HG02973 (cell line): Measurements from ENCODE around the gene IGSF11.

Source experiments
- ATAC-seq: cut with Tn5 transposase; IDR thresholded peaks from one replicate; pipeline ENCODE4 v1.9.1; 2021; ENCODE audit warnings: moderate library complexity; ENCODE audit not compliant: unreplicated experiment

IGSF11 gene

GRCh38 chr3:118955914-118956556 is 78.6 kb downstream of the IGSF11 start:
- no peak for ATAC-seq

DNA sequence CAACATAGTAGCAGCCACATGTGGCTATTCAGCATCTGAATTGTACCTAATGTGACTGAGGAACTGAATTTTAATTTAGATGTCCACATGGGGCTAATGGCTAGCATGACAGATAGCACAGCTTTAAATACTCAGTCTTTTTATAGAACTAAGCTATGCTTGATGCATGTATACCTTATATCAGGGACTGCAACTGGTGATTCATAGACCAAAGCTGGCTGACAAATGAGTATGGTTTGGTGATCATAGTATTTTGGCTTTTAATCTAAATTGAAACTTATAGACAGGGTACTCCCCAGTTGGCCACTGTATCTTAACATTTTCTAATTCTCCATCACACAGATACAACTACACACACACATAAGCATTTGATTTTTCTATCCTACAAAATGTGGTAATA is 83.6 kb downstream of the IGSF11 start:
- no peak for ATAC-seq

DNA sequence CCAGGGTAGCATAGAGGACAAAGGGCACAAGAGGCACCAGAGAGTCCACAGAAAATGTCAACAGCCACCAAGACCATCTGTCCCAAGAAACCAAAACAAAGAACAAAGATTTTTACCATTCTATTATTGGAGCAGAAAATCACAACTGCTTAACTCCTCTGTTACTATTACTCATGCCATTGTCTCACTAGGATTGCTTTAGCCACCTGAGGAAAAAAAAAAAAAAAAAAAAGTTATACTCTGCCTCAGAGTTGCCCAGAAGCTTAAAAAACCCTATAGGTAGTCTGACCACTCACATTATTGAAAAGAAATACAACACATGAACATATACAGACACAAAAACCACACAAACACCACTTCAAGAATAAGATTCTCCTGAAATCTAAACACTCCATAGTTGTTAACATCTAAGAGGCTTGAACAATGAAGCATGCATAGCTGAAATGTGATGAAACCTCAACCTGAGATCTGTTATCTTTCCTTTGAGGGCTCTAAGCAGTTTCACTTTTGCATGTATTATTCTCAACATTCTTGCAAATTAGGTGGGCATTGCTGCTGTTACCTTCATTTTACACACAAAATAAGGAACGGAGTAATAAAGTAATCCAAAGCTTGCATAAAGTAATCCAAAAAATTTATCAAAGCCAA is 85.4 kb downstream of the IGSF11 start:
- ATAC-seq: no peak

- no peak for ATAC-seq
Observed at GRCh38 chr3:118948146-118948545, 86.5 kb downstream of the IGSF11 start.

DNA sequence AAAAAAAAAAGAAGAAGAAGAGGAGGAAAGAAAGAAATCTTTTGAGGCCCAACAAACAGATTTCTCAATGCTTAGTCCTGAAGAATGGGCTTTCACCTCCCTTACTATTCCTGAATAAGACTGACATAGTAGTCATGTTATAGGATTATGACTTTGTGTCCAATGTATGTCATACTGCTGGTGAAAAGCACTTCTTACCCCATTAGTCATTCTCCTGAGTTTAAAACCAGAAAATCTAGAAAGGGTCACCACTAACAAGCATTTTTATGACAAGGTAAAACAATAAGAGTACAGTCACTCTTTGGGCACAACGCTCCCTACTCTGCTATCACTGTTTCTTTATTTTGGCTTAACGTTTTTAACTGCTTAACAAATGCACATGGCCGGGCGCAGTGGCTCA is 88.2 kb downstream of the IGSF11 start:
- no peak for ATAC-seq

DNA sequence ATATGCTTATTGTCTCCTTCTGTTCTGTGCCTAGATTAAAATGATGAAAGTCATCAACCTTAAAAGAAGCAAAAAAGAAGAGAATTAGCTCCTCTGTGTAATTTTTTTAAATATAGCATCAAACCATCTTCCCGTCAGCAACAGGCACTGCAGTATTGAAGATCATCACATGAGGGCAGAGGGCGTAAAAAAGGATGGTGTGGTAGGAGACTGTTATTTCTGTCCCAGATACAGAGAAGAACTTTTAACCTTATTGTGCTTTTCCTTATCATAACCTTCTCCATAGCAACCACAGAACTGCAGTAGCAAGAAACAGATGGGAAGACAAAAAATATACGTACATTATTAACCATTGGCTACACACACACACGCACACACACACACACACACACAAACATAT is 88.8 kb downstream of the IGSF11 start:
- ATAC-seq: no peak

DNA sequence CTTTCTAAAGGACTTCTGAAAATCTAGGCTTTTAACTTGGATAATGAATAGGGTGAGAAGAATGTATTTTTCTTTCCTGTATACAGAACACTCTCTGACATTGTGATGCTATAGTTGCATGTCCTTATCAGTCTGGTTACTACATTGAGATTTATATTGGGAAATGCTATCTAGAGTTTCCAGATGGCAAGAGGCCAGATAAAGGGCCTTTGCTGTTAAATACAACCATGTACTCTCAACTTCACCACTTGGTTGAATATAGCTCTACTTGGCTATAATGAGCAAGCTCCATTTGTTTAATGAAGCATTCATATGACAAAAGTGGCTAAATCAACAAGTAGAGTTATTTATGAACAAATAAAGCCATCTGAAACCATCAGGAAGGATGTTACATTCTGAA is 91.0 kb downstream of the IGSF11 start:
- no peak for ATAC-seq

DNA sequence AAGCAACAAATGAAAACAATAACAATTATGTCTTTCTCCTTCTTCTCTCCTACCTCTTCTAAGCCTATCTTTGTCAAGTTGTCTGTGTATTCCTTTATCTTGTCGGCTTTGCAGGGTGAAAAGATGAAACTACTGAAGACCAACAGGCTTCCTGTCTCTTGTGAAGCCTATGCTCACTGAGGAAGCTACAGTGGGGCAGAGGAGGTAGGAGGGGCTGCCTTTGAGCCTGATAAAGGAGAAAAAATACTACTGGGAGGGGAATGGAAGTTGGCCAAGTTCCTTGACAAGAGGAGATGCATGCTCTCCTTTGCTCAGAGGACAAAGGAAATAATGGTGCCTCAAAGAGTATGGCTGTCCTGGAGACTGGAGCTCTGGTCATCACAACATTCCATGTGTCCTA is 92.0 kb downstream of the IGSF11 start:
- ATAC-seq: no peak

- ATAC-seq: no peak
Observed at GRCh38 chr3:118942195-118942594, 92.5 kb downstream of the IGSF11 start.

DNA sequence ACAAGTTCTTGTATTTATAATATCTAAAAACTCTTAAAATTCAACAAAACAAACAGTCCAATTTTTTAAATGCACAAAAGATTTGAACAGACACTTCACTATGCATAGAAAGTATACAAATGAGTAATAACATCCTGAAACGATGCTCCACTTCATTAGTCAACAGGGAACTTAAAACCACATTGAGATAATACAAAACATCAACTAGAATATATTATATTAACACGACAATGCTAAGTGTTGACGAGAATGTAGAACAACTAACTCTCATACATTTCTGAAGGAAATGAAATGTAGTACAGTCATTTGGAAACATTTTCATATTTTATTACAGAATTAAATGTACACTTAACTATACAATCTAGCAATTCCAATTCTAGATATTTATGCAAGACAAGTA is 93.4 kb downstream of the IGSF11 start:
- no peak for ATAC-seq

GRCh38 chr3:118938183-118938961 is 96.3 kb downstream of the IGSF11 start:
- ATAC-seq: no peak

DNA sequence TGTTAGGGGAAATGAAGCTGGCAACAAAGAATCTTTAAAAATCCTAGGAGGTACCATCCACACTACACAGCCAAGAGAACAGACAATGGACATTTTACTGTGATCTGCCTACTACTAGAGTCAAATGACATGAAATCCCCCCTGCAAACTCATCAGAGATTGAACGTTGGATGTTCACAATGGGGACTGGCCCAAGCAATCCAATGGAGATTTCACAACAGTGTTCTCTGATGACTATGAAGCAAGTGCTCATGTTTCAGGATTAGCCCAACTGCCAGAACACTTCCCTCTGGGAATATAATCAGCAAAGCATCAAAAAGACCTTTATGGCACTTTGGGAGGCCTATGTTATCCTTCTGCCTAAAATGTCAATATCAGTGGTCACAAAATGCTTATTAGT is 97.8 kb downstream of the IGSF11 start:
- no peak for ATAC-seq

DNA sequence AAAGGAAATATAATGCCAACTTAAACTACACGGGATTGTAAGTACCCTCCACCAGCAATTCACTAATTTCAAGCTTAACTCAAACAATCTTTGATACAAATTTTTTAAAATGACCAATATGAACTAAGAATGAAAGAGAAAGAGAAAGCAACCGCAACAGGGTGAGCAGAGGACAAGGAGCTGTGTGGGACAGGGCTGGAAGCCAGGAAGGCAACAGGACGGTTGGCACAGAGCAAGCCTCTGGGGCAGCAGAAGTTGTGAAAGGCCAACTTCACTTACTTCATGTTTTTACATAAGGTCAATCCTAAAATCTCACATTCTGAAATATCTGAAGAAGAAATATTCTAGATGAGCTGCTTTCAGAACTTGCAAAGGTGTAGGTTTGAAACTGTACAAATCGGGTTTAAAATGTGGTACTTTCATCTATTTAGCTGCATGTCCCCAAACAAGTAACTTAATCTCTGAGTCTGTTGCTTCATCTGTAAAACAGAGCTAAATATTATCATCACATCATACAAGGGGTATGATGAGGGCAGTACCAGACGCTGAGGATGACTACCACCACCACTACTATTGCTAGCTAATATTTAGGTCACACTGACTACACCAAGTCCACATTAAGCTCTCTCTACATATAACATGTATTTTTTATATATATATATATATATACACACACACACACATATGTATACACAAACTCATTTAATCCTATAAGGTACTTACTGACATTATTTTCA is 101.7 kb downstream of the IGSF11 start:
- no peak for ATAC-seq

- no peak for ATAC-seq
Observed at GRCh38 chr3:118931996-118932395, 102.7 kb downstream of the IGSF11 start.

DNA sequence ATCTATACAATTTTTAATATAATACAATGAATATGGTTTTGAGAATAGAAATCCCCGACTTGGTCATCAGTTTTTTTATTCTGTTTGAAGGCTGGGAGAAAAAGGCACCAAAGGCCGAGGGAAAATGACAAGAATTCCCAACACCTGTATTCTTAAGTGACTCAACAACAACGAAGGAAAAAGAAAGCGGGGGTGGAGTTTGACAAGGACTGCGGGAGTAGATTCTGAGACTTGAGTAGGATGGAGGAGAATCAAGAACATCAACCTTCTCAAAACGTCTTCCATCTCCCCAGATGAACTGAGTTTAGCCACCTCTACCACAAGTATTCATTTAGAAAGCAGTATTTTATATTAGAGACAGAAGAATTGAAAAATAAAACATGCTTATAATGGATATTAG is 107.2 kb downstream of the IGSF11 start:
- ATAC-seq: no peak

DNA sequence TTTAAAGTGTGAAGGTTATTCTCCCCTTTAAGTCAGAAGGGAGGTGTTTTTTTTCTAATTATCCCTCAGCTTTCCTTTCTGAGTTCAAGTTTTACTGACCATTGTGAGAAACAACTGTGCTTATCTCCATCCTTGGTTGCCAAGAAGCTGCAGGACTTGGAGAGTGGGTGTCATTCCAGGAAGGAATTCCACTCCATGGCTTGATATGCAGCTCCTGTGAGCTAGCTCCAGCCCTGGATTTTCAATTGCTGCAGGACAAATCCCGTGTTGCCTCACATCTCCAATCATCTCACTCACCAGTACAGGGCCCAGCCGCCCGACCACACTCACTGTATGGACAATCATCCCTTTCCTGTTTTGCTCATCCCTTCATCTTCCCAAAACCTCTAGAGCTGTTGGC is 122.5 kb downstream of the IGSF11 start:
- no peak for ATAC-seq

DNA sequence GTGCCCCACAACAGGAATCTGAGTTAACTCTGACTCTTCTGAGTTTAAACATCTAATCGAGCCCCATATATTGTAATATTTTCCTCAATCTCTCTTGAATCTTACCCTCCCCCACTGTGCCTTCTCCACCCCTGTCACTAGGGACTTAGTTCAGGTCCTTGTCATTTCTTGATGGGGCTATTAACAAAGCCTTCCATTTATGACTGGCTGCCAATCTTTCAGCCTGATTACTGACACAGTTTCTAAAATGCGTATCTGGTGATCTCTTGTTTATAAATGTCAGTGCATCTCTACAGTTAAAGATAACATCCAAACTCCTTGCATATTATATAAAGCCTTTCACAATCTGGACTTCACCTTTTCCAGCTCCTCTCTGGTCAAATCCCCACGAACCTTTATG is 124.3 kb downstream of the IGSF11 start:
- no peak for ATAC-seq

DNA sequence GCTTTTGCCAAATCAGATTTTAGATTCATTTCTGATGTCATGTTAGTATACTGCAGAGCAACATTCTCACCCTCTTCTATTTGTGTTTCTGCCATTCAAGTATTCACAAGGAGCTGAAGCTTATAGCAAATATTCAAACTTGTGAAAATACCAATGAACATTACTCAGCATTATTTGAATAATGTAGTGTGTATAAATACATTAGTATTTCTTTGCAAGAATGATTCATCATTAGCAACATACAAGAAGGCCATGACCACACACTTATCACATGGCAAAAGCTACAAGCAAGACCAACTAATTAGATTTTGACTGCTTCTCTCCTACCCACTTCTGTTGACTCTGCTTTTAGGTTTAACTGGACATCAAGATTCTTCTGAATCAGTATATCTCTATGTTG is 124.9 kb downstream of the IGSF11 start:
- ATAC-seq: no peak

DNA sequence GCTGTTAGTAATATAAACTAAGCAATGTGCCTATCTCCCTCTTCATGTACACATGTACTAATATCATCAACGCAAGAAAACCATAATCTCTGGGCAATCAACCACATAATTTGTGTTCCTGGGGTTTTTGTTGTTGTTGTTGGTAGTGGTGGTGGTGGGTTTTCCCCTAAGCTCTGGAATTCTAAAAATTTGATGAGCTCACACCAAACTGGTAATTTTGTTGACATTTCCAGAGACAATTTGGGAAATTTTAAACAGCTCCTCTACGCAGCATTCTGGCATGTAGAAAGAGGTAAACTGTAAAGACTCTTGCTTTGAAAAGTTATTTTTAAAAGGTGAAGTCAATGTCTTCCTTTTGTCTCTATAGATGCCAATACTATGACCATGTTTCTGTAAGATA is 126.7 kb downstream of the IGSF11 start:
- ATAC-seq: no peak

GRCh38 chr3:118900737-118901525 is 133.7 kb downstream of the IGSF11 start:
- no peak for ATAC-seq

DNA sequence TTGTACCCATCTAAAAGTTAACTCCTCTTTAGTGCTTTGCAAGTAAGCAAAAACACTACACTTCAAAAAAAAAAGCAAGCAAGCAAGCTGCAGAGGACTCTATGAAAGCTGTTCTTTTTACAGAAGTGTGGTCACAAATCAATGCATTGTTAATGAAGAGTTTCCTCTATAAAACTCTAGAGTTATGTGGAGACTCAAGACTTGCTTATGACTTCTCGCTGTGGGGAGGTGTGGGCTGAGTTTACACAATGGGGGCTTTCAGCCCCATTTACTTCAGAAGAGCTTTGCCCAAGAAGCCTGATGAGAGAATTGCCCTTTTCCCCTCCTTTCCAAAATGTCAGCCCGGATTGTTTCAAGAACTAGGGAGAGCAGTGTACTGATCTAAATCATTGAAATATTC is 144.4 kb downstream of the IGSF11 start:
- ATAC-seq: no peak
